Fibroblast of the aortic adventitia (primary cell): ENCODE results near the gene NUP35. TPM values are rescaled to one million over a fixed set of nuclear protein-coding genes. Genes with fewer than 3 reads are reported as not detected.
A peak's percentile ranks its signal among the peaks of the same experiment; 100 is the strongest.

ENCODE experiments used
- DNase-seq: peaks from one replicate; pipeline ENCODE4 v3.0.0-alpha.2; 2010; ENCODE audit warnings: low read depth
- H3K4me3 ChIP-seq: 2 replicates; pipeline ENCODE4 v1.5.1; 2011; ENCODE audit warnings: low read depth, mild to moderate bottlenecking, control low read depth, low read length, moderate library complexity
- total RNA-seq: library from RNA; depleted of rRNA; stranded (reverse); fragments of >200 nt; gene quantifications from 2 replicates; pipeline ENCODE4 v1.2.3, GENCODE V29; 2012; ENCODE audit warnings: low replicate concordance
- TF ChIP-seq, protein P1 (sequence below): IDR thresholded peaks from 2 replicates; pipeline ENCODE4 v1.5.1; 2011; ENCODE audit warnings: mild to moderate bottlenecking, low read length, control low read depth, inconsistent platforms; ENCODE audit not compliant: insufficient read depth

Gene NUP35, protein sequence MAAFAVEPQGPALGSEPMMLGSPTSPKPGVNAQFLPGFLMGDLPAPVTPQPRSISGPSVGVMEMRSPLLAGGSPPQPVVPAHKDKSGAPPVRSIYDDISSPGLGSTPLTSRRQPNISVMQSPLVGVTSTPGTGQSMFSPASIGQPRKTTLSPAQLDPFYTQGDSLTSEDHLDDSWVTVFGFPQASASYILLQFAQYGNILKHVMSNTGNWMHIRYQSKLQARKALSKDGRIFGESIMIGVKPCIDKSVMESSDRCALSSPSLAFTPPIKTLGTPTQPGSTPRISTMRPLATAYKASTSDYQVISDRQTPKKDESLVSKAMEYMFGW
- total RNA-seq: 4.4 and 22.3 TPM in 2 replicates

DNA sequence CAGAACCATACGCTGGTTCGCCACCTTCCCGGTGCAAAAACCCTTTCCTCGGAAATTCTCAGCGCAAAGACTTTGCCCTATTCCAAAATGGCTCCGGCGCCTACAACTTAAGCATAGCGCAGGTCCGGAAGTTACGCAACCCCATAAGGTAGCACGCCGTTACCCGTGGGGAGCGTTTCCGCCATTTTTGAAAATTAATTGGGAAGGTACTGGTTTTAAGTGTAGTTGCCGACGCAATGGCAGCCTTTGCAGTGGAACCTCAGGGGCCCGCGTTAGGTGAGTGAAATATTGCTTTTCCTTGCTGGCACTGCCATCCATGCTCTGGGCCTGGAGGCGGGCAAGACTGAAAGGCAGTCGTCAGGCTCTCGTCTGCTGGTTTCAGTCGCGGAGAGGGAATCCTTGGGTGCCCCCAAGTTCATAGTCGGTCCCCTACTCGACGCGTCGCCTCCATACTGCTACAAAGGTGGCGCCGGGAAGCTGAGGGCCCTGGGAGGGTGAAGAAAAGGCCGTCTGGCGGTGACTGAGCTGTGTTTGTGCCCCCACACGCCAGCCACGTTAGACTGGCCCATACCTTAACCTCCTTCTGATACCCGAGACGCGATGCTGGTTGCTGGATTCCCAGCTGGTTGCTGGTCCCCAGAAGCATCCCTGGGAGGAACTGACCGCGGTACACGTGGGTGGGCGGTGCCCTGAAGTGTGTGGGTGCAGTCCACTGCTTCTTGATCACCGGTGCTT, at the start of gene NUP35:
TSS of gene NUP35 (plus strand) at position 222 of the 735 bp plus-strand sequence. CDS start at position 237, 15 bp downstream.
- TF ChIP-seq, protein P1, sequence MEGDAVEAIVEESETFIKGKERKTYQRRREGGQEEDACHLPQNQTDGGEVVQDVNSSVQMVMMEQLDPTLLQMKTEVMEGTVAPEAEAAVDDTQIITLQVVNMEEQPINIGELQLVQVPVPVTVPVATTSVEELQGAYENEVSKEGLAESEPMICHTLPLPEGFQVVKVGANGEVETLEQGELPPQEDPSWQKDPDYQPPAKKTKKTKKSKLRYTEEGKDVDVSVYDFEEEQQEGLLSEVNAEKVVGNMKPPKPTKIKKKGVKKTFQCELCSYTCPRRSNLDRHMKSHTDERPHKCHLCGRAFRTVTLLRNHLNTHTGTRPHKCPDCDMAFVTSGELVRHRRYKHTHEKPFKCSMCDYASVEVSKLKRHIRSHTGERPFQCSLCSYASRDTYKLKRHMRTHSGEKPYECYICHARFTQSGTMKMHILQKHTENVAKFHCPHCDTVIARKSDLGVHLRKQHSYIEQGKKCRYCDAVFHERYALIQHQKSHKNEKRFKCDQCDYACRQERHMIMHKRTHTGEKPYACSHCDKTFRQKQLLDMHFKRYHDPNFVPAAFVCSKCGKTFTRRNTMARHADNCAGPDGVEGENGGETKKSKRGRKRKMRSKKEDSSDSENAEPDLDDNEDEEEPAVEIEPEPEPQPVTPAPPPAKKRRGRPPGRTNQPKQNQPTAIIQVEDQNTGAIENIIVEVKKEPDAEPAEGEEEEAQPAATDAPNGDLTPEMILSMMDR: no peak
- peak within 1 kb of the TSS; percentile 97 for H3K4me3 ChIP-seq
- DNase-seq: peak; percentile 93

DNA sequence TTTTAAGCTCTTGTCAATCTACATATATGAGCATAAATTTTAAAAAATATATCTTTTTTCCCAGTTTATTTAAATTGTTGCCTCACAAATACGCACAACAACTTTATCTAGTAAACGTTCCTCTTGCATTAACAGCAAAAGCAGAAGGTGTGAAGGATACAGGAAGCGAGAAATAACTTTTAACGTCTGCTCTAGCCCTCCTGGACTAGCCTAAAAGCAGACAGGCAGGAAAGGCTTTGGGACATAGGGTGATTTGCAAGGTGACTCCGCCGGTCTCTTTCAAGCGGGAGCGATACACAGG, 46.1 kb upstream of the NUP35 start:
- TF ChIP-seq, protein P1: no peak
- peak overlapping the region; percentile 89 for H3K4me3 ChIP-seq
- no peak for DNase-seq

DNA sequence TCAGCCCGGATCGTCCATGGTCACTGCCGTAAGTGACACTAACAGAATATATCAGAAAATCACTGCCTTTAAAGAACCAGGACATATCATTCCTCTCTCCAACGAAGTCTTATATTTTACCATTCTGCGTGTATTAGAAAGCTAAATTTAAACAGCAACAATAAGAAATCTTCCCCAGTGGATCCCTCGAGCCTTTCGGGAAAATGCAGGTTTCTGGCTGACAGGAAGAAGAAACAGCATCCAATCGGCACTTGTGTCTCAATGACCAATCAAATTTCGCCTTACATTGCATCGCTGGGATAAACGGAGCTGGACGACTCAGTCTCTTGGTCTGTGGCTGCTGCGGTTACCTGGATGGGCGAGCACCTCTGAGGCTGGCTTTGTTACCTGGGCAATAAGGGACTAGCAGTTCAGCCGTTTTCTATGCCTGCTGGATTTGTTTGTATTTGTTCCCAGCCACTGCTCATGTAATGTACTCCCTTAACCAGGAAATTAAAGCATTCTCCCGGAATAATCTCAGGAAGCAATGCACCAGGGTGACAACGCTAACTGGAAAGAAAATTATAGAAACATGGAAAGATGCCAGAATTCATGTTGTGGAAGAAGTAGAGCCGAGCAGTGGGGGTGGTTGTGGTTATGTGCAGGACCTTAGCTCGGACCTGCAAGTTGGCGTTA, 45.6 kb upstream of the NUP35 start, which contains the start of gene DUSP19:
TSS of gene DUSP19 (plus strand) at position 284 of the 675 bp plus-strand sequence. CDS start at position 471, 187 bp downstream.
- H3K4me3 ChIP-seq: peak within 1 kb of the TSS; percentile 89
- DNase-seq: peak; percentile 95
- TF ChIP-seq, protein P1: no peak

DNA sequence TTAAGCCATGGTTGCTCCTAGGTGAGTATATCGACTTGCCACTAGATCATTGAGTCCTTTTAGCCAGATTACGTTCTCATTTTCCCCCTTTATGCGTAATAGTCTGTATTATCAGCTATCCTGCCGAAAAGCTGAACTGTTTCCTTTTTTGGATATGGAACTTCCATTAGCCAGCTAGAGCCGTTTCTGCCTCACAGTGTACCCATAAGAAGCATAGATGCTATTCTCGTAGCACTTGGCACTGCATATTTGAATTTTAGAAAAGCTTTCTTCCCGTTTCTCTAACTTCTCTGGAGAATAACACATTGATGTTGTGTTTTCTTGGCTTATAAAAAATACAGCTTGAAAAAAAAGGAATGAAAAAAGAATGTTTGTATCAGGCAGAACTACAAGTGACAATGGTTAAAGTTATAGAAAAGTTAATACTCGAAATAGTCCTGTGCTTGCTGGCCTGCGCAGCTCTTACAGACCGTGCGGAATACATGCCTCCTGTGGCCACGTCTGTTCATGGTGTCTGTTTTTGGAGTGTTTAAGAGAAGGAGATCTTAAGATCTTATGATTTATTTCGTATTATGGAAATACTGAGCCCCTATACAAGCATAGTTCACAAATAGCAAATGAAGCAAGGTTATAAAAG, 45.0 kb upstream of the NUP35 start:
- peak; percentile 58 for DNase-seq
- TF ChIP-seq, protein P1: peak; percentile 29
- H3K4me3 ChIP-seq: peak overlapping the region; percentile 89

DNA sequence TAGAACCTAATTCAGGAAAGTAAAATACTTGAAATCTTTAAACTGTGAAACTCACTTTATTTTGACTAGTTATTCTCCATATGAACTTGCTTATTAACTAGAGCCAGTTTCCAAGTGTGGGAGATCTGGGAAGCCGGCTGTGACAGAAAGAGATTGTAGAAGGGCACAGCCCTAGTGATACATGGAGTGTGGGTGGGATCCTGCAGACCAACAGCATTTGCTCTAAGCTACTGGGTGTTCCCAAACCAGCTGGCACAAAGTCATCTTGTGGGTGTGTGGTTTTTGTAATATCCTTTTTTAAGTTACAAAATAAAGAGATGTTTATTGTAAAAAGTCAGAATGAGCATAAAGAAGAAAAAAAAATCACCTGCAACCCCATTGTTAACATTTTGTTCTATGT, 42.3 kb upstream of the NUP35 start:
- TF ChIP-seq, protein P1: no peak
- no peak overlapping the region for H3K4me3 ChIP-seq
- peak; percentile 56 for DNase-seq

DNA sequence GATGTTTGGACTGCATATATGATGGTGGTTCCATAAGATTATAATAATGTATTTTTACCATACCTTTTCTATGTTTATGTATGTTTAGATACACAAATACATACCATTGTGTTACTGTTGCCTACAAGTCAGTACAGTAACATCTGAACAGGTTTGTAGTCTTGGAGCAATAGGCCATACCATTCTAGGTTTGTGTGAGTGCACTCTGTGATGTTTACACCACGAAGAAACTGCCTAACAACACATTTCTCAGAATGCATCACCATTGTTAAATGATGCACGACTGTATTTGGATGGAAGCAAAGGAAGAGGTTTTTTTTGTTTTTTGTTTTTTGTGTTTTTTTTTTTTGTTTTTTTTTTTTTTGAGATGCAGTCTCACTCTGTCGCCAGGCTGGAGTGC, 36.2 kb upstream of the NUP35 start:
- H3K4me3 ChIP-seq: no peak overlapping the region
- DNase-seq: no peak
- TF ChIP-seq, protein P1: no peak
